Calu3 (cell line): ENCODE data around the gene CDR2. TPM values are rescaled to one million over a fixed set of nuclear protein-coding genes. Genes with fewer than 3 reads are reported as not detected.

Experiments used
- BruUV-seq: library from RNA; stranded (reverse); fragments of 400-500 nt; replicated peaks from 2 replicates; lab custom pipeline; 2021; lab: Mats Ljungman, UMichigan
- CTCF ChIA-PET: fragments of 300-600 bp; sonication (Branson Sonifier 250); formaldehyde crosslinking; loops from one replicate; lab custom pipeline; 2022; ENCODE audit warnings: antibody characterized with exemption; lab: Charles Lee
- DNase-seq: peaks from one replicate; pipeline ENCODE4 v3.0.0; 2022
- H3K27ac Mint-ChIP-seq: one replicate; pipeline ENCODE4 v1.8.0; 2022; ENCODE audit warnings: mixed read lengths; ENCODE audit not compliant: unreplicated experiment
- H3K27me3 Mint-ChIP-seq: one replicate; pipeline ENCODE4 v1.8.0; 2022; ENCODE audit warnings: mixed read lengths; ENCODE audit not compliant: unreplicated experiment
- H3K36me3 Mint-ChIP-seq: one replicate; pipeline ENCODE4 v1.8.0; 2022; ENCODE audit warnings: mild to moderate bottlenecking, moderate library complexity, mixed read lengths; ENCODE audit not compliant: insufficient read depth, unreplicated experiment
- H3K4me1 Mint-ChIP-seq: one replicate; pipeline ENCODE4 v1.8.0; 2022; ENCODE audit warnings: mild to moderate bottlenecking, low read depth, mixed read lengths; ENCODE audit not compliant: unreplicated experiment
- H3K4me3 Mint-ChIP-seq: one replicate; pipeline ENCODE4 v1.8.0; 2022; ENCODE audit warnings: mild to moderate bottlenecking, low read depth, moderate library complexity, mixed read lengths; ENCODE audit not compliant: unreplicated experiment
- H3K9me3 Mint-ChIP-seq: one replicate; pipeline ENCODE4 v1.8.0; 2022; ENCODE audit warnings: low read depth, mixed read lengths; ENCODE audit not compliant: unreplicated experiment
- intact Hi-C: fragments of 100-400 bp; cut with micrococcal nuclease; formaldehyde crosslinking; loops from one replicate; pipeline ENCODE4 v1.10.0; 2022; ENCODE audit not compliant: unreplicated experiment
- total RNA-seq: library from RNA; stranded (reverse); gene quantifications from 2 replicates; pipeline ENCODE4 v1.2.3, GENCODE V29; 2022
- TF ChIP-seq, protein P1 (sequence below): fragments of 200-600 bp; IDR thresholded peaks from one replicate; pipeline ENCODE4 v1.8.0; 2022; ENCODE audit warnings: antibody characterized with exemption; ENCODE audit not compliant: unreplicated experiment

The CDR2 gene
- total RNA-seq, 1 experiment from 2014 or later = 78.9 TPM

DNA sequence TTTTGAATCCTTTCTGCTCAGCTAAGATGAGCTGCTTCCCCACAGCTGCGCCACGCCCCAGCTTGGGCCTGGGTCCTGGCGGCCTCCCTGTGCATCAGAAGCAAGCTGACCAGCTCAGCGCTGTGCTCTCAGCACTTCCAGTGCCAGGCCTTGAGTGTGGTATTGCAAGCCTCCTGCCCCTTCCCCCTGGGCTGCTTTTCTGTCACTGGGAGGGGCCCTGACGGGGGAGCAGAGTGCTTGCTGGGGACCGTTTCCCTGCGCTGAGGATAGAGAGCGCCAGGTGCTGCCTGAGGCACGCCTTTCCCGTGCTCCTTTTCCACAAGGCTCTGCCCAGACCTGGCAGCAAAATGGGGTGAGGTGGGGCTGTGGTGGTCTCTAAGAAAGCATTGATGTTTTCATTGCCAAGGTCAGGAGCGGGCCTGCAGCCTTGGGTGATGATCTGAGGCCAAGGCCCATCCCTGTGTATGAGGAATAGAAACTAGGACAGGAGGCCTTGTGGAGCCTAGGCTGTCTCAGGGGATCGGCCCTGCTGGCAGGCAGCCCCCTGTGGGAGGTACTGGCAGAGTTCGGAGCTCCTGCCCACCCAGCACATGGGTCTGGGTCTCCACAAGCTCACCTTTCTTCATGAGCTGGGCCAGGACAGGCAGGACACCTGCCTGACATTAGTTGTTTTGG, 47.5 kb downstream of the CDR2 start:
- H3K4me3 Mint-ChIP-seq = no peak overlapping the region
- no peak for DNase-seq
- H3K9me3 Mint-ChIP-seq = no peaks in the 10 kb centered on the region
- no TSS peak for BruUV-seq
- no peaks in the 10 kb centered on the region for H3K4me1 Mint-ChIP-seq
- TF ChIP-seq, protein P1, sequence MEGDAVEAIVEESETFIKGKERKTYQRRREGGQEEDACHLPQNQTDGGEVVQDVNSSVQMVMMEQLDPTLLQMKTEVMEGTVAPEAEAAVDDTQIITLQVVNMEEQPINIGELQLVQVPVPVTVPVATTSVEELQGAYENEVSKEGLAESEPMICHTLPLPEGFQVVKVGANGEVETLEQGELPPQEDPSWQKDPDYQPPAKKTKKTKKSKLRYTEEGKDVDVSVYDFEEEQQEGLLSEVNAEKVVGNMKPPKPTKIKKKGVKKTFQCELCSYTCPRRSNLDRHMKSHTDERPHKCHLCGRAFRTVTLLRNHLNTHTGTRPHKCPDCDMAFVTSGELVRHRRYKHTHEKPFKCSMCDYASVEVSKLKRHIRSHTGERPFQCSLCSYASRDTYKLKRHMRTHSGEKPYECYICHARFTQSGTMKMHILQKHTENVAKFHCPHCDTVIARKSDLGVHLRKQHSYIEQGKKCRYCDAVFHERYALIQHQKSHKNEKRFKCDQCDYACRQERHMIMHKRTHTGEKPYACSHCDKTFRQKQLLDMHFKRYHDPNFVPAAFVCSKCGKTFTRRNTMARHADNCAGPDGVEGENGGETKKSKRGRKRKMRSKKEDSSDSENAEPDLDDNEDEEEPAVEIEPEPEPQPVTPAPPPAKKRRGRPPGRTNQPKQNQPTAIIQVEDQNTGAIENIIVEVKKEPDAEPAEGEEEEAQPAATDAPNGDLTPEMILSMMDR = no peak
- CTCF ChIA-PET = interaction anchor here (0.5 kb wide), 1 partner anchor 121 kb away, joined by 5 read pairs; the partner anchor contains the start of gene EEF2K
- intact Hi-C loops = loop anchor here (10.0 kb wide), 1 partner anchor 1022 kb away; no protein-coding TSS in a partner anchor
- peaks cover 90% of the 10 kb centered on the region for H3K36me3 Mint-ChIP-seq
- no peaks in the 10 kb centered on the region for H3K27me3 Mint-ChIP-seq
- peak overlapping the region; percentile 23 for H3K27ac Mint-ChIP-seq

DNA sequence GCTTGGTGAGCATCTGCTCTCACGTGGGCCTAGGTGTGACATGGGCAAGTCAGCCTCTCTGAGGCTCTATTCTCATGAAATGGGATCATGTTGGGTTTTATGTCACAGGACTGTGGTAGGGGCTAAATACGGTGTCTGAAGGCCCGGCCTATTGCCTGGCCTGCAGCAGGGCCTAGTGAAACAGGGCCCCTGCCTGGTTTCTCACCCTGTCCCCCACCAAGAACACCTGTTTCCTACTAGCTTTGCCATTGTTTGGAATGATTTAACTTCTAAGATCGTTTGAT, 48.1 kb downstream of the CDR2 start:
- Mint-ChIP-seq H3K27ac (no peak overlapping the region), H3K9me3 (no peaks in the 10 kb centered on the region), H3K4me1 (no peaks in the 10 kb centered on the region), H3K4me3 (no peak overlapping the region), H3K36me3 (peaks cover 86% of the 10 kb centered on the region), H3K27me3 (no peaks in the 10 kb centered on the region)
- intact Hi-C loops = loop anchor here (10.0 kb wide), 1 partner anchor 1022 kb away; no protein-coding TSS in a partner anchor
- no TSS peak for BruUV-seq
- CTCF ChIA-PET = no interaction called here
- TF ChIP-seq, protein P1 = no peak
- no peak for DNase-seq

DNA sequence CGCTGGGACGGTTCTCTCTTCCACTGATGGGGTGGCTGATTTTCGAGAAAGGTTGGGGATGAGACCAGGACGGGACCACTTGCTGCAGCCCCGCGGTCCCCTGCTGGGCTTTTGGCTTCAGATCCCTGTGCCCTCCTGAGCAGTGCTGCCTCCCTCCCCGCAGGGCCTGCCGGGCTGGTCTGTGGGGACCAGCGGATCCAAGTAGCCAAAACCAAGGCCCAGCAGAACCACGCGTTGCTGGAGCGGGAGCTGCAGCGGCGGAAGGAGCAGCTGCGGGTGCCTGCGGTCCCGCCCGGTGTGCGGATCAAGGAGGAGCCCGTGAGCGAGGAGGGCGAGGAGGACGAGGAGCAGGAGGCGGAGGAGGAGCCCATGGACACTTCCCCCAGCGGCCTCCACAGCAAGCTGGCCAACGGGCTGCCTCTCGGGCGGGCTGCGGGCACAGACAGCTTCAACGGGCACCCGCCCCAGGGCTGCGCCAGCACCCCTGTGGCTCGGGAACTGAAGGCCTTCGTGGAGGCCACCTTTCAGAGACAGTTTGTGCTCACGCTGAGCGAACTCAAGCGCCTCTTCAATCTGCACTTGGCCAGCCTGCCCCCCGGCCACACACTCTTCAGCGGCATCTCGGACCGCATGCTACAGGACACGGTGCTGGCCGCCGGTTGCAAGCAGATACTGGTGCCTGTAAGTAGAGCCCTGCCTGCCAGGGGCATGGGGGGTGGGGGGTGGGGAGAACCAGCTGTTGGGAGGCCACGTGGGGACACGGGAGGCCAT, 48.6 kb downstream of the CDR2 start:
- intact Hi-C loops = loop anchor here (10.0 kb wide), 1 partner anchor 1021 kb away; no protein-coding TSS in a partner anchor
- TF ChIP-seq, protein P1 = no peak

DNA sequence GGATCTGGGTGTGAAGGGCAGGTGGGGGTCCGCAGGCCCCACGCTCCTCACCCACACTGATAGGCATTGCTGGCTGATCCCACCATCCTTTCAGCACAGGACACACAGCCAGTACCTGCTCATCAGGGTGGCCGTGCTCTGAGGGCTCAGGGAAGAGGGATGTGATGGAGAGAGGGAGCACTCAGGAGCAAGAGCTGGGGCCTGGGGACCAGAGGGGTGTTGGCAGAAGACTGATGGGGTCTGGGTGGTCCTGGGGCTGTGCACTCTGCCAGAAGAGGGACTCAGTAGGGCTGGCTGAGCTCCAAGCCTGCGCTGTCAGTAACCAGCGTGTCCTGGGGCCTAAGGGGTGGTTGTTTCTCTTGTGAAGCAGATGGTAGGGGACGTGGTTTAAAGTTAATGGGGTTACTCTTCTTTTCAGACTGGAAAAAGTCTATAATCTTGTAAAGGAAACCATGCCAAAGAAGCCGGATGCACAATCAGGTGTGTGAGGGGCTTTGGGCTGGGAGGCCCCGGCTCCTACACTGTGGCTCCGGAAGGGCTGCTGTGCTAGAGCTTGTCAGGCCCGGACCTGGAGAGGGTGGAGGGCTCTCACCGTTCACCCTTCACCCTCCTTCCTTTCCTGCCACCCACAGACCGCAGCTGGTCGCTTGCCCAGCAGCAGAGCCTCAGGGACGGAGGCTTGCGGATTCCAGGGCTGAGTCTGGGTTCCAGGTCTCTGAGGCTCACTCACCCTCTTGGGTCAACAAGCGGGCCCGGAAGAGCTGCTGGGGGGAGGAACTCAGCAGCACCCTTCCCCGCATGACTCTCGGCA, 49.4 kb downstream of the CDR2 start:
- Mint-ChIP-seq H3K4me3 (no peak overlapping the region), H3K36me3 (peaks cover 85% of the 10 kb centered on the region), H3K27ac (peak overlapping the region; percentile 72), H3K4me1 (no peaks in the 10 kb centered on the region), H3K27me3 (no peaks in the 10 kb centered on the region), H3K9me3 (no peaks in the 10 kb centered on the region)
- TF ChIP-seq, protein P1 = no peak
- intact Hi-C loops = loop anchor here (5.0 to 10.0 kb wide), 2 partner anchors 1020 to 1168 kb away; partner anchors contain the start of gene LDAF1
- no peak for DNase-seq
- BruUV-seq = no TSS peak
- CTCF ChIA-PET = interaction anchor here (0.6 kb wide), 1 partner anchor 67 kb away, joined by 5 read pairs; no protein-coding TSS in a partner anchor

More for the DNA sequence above, 48.6 kb downstream of the CDR2 start:
- no peak overlapping the region for H3K4me3 Mint-ChIP-seq
- CTCF ChIA-PET = interaction anchor here (0.6 kb wide), 1 partner anchor 66 kb away, joined by 5 read pairs; no protein-coding TSS in a partner anchor
- no peaks in the 10 kb centered on the region for H3K4me1 Mint-ChIP-seq
- H3K9me3 Mint-ChIP-seq = no peaks in the 10 kb centered on the region
- no TSS peak for BruUV-seq
- DNase-seq = no peak
- peaks cover 85% of the 10 kb centered on the region for H3K36me3 Mint-ChIP-seq
- no peak overlapping the region for H3K27ac Mint-ChIP-seq
- no peaks in the 10 kb centered on the region for H3K27me3 Mint-ChIP-seq
